K562 (cell line): Measurements from ENCODE around the gene DNAJB12. TPM values are rescaled to one million over a fixed set of nuclear protein-coding genes. Genes with fewer than 3 reads are reported as not detected.

Experiments
- BRD9 ChIP-seq: fragments of 450-650 bp; IDR thresholded peaks from 2 replicates; pipeline ENCODE4 v1.6.1; 2018; ENCODE audit warnings: low read depth; ENCODE audit not compliant: partially characterized antibody
- CHD2 ChIP-seq: IDR thresholded peaks from 2 replicates; pipeline ENCODE4 v1.6.1; 2011; ENCODE audit warnings: low read depth, low read length
- DACH1 ChIP-seq: fragments of 450-650 bp; IDR thresholded peaks from 2 replicates; pipeline ENCODE4 v1.6.1; 2018; ENCODE audit not compliant: partially characterized antibody
- EHMT2 ChIP-seq: fragments of 450-650 bp; IDR thresholded peaks from 2 replicates; pipeline ENCODE4 v1.6.1; 2018; ENCODE audit warnings: antibody characterized with exemption
- KAT2B ChIP-seq: IDR thresholded peaks from one replicate; pipeline ENCODE4 v1.6.1; 2012; ENCODE audit warnings: low read depth, mild to moderate bottlenecking, control low read depth, inconsistent platforms, low read length, moderate library complexity
- KLF16 ChIP-seq: IDR thresholded peaks from 2 replicates; pipeline ENCODE4 v1.6.1; 2016; ENCODE audit warnings: antibody characterized with exemption
- MCM3 ChIP-seq: fragments of 450-650 bp; IDR thresholded peaks from 2 replicates; pipeline ENCODE4 v1.6.1; 2016
- MECOM ChIP-seq: fragments of 250-450 bp; sonication (Bioruptor Pico); IDR thresholded peaks from 2 replicates; pipeline ENCODE4 v1.8.0; 2022; ENCODE audit warnings: inconsistent platforms
- NR1H2 ChIP-seq: sonication (generic); formaldehyde crosslinking; IDR thresholded peaks from 2 replicates; pipeline ENCODE4 v1.4.0; 2020; ENCODE audit warnings: mild to moderate bottlenecking, missing genetic modification reagents
- SMAD2 ChIP-seq: fragments of 150-350 bp; IDR thresholded peaks from 2 replicates; pipeline ENCODE4 v1.6.1; 2014; ENCODE audit warnings: low read depth, mild to moderate bottlenecking, low read length
- SP2 ChIP-seq: IDR thresholded peaks from 2 replicates; pipeline ENCODE4 v1.6.1; 2011; ENCODE audit warnings: mild to moderate bottlenecking, low read depth, low read length, moderate library complexity; ENCODE audit not compliant: poor library complexity, severe bottlenecking; ENCODE audit errors: extremely low read depth
- TAF1 ChIP-seq: IDR thresholded peaks from 2 replicates; pipeline ENCODE4 v1.6.1; 2011; ENCODE audit warnings: mild to moderate bottlenecking, low read length, moderate library complexity; ENCODE audit not compliant: insufficient read depth, control insufficient read depth, severe bottlenecking; ENCODE audit errors: extremely low read depth
- TCF3 ChIP-seq: sonication (generic); formaldehyde crosslinking; IDR thresholded peaks from 2 replicates; pipeline ENCODE4 v1.4.0; 2020; ENCODE audit warnings: mild to moderate bottlenecking, missing genetic modification reagents
- ZNF785 ChIP-seq: fragments of 250-450 bp; sonication (Bioruptor Pico); IDR thresholded peaks from 2 replicates; pipeline ENCODE4 v1.4.0; 2020; ENCODE audit warnings: mild to moderate bottlenecking
- polyA plus RNA-seq, 8 experiments: library from polyadenylated mRNA; depleted of rRNA in 4 of 8; stranded (reverse) in 5 of 8; unstranded in 3 of 8; fragments of >200 nt; fragmentation: Nextera tagmentation in 2 of 8; fragmentation: Illumina TruSeq in 1 of 8; extraction: Ambion mirVana in 2 of 8; extraction: Trizol in 1 of 8; gene quantifications; 2 replicates each; pipeline versions ENCODE4 v1.2.1 to v1.2.3, GENCODE V29; 2011 to 2014; ENCODE audit warnings: inconsistent platforms in 1 of 8, missing spikeins in 1 of 8
- total RNA-seq, 7 experiments: library from RNA; depleted of rRNA in 6 of 7; stranded (reverse); fragments of >200 nt in 6 of 7; fragmentation: Illumina TruSeq in 2 of 7; extraction: Trizol in 2 of 7; gene quantifications; 2 replicates each; pipeline versions ENCODE4 v1.2.1 to v1.2.3, GENCODE V29; 2011 to 2021; ENCODE audit warnings: low replicate concordance in 1 of 7
- TF ChIP-seq, protein P1 (sequence below): sonication (generic); formaldehyde crosslinking; IDR thresholded peaks from 2 replicates; pipeline ENCODE4 v1.8.1; 2023; ENCODE audit warnings: mild to moderate bottlenecking, missing genetic modification reagents
- TF ChIP-seq, protein P2 (sequence below): fragments of 250-450 bp; sonication (Bioruptor Pico); IDR thresholded peaks from 2 replicates; pipeline ENCODE4 v1.6.1; 2021; ENCODE audit warnings: mild to moderate bottlenecking
- TF ChIP-seq, protein P3 (sequence below): fragments of 150-350 bp; IDR thresholded peaks from 2 replicates; pipeline ENCODE4 v1.6.1; 2014; ENCODE audit warnings: low read depth, mild to moderate bottlenecking, low read length, borderline replicate concordance
- TF ChIP-seq, protein P4 (sequence below): fragments of 250-450 bp; sonication (Bioruptor Pico); IDR thresholded peaks from 2 replicates; pipeline ENCODE4 v1.4.0; 2020; ENCODE audit warnings: mild to moderate bottlenecking

DNAJB12 gene
- total and polyA plus RNA-seq, 9 of the 15 experiments (the other 6 are each of a cell fraction or from before 2014, with no cell fraction given): 3.5 to 31.5 (median 20.3) TPM

DNA sequence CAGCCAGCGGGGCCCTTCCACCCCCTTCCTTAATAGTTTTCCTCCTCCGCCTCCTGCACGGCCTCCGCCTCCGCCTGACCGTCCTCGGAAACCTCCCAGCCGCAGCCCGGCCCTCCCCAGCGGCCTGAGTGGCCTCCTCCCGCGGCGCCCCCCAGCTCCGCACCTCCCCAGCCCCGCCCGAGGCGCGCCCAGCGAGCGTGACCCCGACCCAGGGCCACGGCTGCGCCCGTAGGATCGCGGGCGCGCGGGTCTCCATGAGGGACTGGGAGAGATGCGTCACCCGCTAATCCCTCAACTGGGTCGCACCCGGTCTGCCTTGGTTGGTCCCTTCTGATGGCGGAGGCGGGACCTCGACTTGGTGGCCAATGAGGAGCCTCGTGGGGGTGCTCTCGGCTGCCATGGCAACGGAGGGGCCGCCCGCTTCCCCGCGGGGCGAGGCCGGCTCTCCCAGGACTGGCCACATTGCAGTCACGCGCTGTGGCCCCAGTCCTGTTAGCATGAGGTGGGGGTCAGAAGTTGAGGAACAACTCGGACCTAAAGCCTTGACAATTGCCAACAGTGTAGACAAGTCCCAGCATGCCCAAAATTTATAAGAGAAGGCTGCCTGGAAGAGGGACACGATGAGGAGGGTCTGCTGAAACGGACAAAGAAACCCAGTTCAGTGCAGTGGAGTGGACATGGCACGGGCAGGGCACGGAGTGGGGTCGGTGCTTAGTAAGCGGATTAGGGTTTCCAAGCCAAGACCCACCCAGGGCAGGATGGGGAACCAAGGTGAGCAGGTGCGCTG is 56.7 kb downstream of the DNAJB12 start (continued):
- TF ChIP-seq SP2 (peak; percentile 78), EHMT2 (no peak), MCM3 (no peak), NR1H2 (CRISPR knock-in tag) (no peak; the same call in 1 of the 2 replicates), CHD2 (peak; percentile 73), MECOM (CRISPR knock-in tag) (peak; percentile 89), BRD9 (peak; percentile 68), KLF16 (no peak), SMAD2 (no peak), KAT2B (no peak), DACH1 (no peak), TAF1 (peak; percentile 70), ZNF785 (CRISPR knock-in tag) (no peak), TCF3 (CRISPR knock-in tag) (no peak; the same call in 1 of the 2 replicates)
- TF ChIP-seq, protein P1, sequence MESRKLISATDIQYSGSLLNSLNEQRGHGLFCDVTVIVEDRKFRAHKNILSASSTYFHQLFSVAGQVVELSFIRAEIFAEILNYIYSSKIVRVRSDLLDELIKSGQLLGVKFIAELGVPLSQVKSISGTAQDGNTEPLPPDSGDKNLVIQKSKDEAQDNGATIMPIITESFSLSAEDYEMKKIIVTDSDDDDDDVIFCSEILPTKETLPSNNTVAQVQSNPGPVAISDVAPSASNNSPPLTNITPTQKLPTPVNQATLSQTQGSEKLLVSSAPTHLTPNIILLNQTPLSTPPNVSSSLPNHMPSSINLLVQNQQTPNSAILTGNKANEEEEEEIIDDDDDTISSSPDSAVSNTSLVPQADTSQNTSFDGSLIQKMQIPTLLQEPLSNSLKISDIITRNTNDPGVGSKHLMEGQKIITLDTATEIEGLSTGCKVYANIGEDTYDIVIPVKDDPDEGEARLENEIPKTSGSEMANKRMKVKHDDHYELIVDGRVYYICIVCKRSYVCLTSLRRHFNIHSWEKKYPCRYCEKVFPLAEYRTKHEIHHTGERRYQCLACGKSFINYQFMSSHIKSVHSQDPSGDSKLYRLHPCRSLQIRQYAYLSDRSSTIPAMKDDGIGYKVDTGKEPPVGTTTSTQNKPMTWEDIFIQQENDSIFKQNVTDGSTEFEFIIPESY (CRISPR knock-in tag): no peak; the same call in 1 of the 2 replicates
- TF ChIP-seq, protein P2, sequence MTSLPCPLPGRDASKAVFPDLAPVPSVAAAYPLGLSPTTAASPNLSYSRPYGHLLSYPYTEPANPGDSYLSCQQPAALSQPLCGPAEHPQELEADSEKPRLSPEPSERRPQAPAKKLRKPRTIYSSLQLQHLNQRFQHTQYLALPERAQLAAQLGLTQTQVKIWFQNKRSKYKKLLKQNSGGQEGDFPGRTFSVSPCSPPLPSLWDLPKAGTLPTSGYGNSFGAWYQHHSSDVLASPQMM: no peak
- TF ChIP-seq, protein P3, sequence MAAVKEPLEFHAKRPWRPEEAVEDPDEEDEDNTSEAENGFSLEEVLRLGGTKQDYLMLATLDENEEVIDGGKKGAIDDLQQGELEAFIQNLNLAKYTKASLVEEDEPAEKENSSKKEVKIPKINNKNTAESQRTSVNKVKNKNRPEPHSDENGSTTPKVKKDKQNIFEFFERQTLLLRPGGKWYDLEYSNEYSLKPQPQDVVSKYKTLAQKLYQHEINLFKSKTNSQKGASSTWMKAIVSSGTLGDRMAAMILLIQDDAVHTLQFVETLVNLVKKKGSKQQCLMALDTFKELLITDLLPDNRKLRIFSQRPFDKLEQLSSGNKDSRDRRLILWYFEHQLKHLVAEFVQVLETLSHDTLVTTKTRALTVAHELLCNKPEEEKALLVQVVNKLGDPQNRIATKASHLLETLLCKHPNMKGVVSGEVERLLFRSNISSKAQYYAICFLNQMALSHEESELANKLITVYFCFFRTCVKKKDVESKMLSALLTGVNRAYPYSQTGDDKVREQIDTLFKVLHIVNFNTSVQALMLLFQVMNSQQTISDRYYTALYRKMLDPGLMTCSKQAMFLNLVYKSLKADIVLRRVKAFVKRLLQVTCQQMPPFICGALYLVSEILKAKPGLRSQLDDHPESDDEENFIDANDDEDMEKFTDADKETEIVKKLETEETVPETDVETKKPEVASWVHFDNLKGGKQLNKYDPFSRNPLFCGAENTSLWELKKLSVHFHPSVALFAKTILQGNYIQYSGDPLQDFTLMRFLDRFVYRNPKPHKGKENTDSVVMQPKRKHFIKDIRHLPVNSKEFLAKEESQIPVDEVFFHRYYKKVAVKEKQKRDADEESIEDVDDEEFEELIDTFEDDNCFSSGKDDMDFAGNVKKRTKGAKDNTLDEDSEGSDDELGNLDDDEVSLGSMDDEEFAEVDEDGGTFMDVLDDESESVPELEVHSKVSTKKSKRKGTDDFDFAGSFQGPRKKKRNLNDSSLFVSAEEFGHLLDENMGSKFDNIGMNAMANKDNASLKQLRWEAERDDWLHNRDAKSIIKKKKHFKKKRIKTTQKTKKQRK: peak; percentile 56; the same call in 1 of the 2 replicates
- TF ChIP-seq, protein P4, sequence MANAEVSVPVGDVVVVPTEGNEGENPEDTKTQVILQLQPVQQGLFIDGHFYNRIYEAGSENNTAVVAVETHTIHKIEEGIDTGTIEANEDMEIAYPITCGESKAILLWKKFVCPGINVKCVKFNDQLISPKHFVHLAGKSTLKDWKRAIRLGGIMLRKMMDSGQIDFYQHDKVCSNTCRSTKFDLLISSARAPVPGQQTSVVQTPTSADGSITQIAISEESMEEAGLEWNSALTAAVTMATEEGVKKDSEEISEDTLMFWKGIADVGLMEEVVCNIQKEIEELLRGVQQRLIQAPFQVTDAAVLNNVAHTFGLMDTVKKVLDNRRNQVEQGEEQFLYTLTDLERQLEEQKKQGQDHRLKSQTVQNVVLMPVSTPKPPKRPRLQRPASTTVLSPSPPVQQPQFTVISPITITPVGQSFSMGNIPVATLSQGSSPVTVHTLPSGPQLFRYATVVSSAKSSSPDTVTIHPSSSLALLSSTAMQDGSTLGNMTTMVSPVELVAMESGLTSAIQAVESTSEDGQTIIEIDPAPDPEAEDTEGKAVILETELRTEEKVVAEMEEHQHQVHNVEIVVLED (CRISPR knock-in tag): peak; percentile 56
